ENCODE results near the gene KRT16.
"Not testable (repeated sequence)": the region's sequence is repeated elsewhere in the genome, so short reads cannot be mapped to it uniquely, and the experiment has no call there.

The KRT16 gene

DNA sequence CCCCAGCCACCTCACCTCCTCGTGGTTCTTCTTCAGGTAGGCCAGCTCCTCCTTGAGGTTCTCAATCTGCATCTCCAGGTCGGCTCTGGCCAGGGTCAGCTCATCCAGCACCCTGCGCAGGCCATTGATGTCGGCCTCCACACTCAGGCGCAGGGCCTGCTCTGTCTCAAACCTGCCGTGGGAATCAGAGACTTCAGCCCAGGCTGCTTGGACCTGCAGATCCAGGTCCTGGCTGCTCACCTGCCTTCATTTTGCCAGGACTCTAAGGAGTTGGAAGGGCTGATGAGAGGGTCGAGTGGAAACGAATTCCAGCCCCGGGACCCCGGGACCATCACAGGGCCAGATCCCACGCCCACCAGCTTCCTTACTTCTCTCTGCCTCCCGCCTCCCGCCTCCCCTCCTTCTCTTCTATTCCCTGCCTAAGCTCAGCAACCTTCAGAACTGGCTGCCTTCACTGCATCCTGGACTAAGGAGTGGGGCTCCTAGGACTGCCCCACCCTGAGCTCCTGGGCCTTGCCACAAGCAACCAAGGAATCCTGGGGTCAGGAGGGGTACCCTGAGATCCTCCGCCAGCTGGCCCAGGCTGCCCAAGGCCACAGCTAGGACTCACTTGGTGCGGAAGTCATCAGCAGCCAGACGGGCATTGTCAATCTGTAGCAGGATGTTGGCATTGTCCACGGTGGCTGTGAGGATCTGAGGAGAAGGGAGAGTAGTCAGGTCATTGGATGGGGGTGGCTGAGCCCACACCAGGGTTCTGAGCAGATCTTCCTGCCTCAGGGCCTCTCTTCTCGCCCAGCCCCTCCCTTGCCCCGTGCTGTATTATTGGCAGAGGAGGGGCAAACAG lies 10.0 kb upstream of the KRT16 start:
- not testable (repeated sequence) for H3K27me3 ChIP-seq (ENCODE audit: control insufficient read depth, insufficient read depth, low read length); H3K9ac ChIP-seq (ENCODE audit: low read length); H3K27ac ChIP-seq (ENCODE audit: low read depth, low read length); H3K36me3 ChIP-seq (ENCODE audit: control insufficient read depth, insufficient read depth, low read length); H3K4me3 ChIP-seq (ENCODE audit: low read length); H3K4me1 ChIP-seq (ENCODE audit: control insufficient read depth, insufficient read depth, low read length)

DNA sequence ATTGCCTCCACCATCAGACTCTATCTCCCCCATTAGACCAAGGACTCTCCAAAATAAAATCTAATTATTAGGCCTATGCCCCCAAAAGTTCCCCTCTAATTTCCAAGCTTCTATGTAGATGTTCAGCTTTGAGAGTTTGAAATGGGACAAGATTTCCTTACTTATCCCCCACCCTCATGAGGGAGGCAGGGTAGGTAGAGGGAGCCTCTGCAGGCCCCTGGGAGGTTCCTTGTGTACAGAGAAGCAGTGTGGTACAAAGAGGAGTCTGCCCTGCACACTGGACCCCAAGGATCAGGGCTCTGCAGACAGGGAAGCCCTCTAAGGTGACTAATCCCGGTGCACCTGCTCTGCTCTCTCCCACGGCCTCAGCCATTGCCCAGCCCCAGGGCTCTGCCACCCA lies 9.3 kb upstream of the KRT16 start:
- Histone ChIP-seq H3K9ac (ENCODE audit: low read length) (no peak overlapping the region), H3K27me3 (ENCODE audit: control insufficient read depth, insufficient read depth, low read length) (no peaks in the 10 kb centered on the region), H3K27ac (ENCODE audit: low read depth, low read length) (no peak overlapping the region), H3K36me3 (ENCODE audit: control insufficient read depth, insufficient read depth, low read length) (no peaks in the 10 kb centered on the region), H3K4me3 (ENCODE audit: low read length) (no peak overlapping the region), H3K4me1 (ENCODE audit: control insufficient read depth, insufficient read depth, low read length) (no peaks in the 10 kb centered on the region)

DNA sequence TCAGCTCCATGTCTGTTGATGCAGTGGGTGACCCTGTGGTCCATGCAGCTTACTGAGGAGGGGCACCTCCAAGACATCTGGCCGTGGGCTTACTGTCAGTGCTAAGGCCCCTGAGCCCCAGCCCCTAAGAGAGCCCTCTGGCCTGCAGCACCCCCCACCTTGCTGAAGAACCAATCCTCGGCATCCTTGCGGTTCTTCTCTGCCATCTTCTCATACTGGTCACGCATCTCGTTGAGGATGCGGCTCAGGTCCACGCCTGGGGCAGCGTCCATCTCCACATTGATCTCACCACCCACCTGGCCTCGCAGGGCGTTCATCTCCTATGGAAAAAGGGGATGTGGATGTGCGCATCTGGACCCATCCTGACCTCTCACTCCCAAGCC lies 8.9 kb upstream of the KRT16 start:
- H3K27ac ChIP-seq (ENCODE audit: low read depth, low read length); H3K27me3 ChIP-seq (ENCODE audit: control insufficient read depth, insufficient read depth, low read length); H3K4me1 ChIP-seq (ENCODE audit: control insufficient read depth, insufficient read depth, low read length); H3K9ac ChIP-seq (ENCODE audit: low read length); H3K36me3 ChIP-seq (ENCODE audit: control insufficient read depth, insufficient read depth, low read length); H3K4me3 ChIP-seq (ENCODE audit: low read length): not testable (repeated sequence)

DNA sequence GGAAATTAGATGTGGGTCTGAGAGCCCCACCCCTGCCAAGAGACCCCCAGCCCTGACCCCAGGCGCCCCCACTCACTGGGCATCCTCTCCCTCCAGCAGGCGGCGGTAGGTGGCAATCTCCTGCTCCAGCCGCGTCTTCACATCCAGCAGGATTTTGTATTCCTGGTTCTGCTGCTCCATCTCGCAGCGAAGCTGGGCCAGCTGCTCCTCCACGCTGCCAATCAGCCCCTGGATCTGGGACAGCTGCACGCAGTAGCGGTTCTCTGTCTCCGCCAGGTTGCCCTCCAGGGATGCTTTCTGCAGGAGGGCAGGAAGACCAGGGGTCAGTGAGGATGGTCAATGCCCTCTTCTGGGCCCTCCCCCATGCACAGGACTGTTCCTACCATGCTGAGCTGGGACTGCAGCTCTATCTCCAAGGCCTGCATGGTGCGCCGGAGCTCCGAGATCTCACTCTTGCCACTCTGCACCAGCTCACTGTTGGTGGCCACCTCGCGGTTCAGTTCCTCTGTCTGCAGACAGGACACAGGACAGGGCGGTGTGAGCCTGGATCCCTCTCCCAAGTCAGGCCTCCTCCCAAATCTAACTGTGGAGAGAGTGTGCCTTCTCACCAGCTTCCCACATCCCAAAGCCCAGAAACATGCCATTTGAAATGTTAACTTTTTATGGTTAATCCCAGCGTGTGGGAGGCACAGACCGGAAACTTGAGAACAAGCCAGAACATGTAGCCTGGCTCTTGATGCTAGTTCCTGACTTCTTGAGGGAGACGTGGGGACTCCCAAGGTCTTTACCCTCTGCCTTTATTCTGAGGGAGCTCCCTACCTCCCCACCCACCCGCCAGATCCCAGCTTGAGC lies 8.2 kb upstream of the KRT16 start:
- no peak overlapping the region for H3K4me3 ChIP-seq (ENCODE audit: low read length)

DNA sequence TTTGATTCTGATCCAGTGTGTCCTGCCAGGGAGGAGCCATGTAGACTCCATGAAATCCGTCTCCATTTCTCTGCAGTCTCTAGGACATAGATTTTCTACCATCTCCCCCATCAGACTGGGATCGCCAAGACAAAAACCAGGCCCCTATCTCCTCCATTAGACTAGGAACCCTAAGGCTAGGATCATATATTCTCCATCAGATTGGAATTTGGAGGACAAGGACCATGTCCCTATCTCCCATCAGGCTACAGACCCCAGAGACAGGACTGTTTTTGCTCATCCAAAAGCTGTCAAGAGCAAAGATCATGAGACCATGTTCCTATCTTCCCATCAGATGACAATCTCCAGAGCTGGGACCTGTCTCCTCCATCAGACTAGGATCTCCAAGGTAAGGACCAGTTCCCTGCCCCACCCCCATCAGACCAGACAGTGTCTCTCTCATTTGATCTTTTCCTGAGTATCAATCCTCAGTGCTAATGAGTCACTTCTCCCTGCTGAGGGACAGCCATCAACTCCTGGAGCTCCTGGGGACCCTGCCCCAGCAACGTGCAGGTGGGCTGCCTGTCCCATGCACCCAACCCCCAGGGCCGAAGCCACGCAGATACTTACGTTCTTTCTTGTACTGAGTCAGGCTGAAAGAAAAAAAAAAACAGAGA lies 7.5 kb upstream of the KRT16 start:
- H3K4me3 ChIP-seq (ENCODE audit: low read length); H3K9ac ChIP-seq (ENCODE audit: low read length); H3K36me3 ChIP-seq (ENCODE audit: control insufficient read depth, insufficient read depth, low read length); H3K27me3 ChIP-seq (ENCODE audit: control insufficient read depth, insufficient read depth, low read length); H3K4me1 ChIP-seq (ENCODE audit: control insufficient read depth, insufficient read depth, low read length); H3K27ac ChIP-seq (ENCODE audit: low read depth, low read length): not testable (repeated sequence)

More for the DNA sequence above, 8.2 kb upstream of the KRT16 start:
- no peaks in the 10 kb centered on the region for H3K36me3 ChIP-seq (ENCODE audit: control insufficient read depth, insufficient read depth, low read length)
- H3K9ac ChIP-seq (ENCODE audit: low read length): no peak overlapping the region
- no peaks in the 10 kb centered on the region for H3K27me3 ChIP-seq (ENCODE audit: control insufficient read depth, insufficient read depth, low read length)
- H3K27ac ChIP-seq (ENCODE audit: low read depth, low read length): no peak overlapping the region
- no peaks in the 10 kb centered on the region for H3K4me1 ChIP-seq (ENCODE audit: control insufficient read depth, insufficient read depth, low read length)

DNA sequence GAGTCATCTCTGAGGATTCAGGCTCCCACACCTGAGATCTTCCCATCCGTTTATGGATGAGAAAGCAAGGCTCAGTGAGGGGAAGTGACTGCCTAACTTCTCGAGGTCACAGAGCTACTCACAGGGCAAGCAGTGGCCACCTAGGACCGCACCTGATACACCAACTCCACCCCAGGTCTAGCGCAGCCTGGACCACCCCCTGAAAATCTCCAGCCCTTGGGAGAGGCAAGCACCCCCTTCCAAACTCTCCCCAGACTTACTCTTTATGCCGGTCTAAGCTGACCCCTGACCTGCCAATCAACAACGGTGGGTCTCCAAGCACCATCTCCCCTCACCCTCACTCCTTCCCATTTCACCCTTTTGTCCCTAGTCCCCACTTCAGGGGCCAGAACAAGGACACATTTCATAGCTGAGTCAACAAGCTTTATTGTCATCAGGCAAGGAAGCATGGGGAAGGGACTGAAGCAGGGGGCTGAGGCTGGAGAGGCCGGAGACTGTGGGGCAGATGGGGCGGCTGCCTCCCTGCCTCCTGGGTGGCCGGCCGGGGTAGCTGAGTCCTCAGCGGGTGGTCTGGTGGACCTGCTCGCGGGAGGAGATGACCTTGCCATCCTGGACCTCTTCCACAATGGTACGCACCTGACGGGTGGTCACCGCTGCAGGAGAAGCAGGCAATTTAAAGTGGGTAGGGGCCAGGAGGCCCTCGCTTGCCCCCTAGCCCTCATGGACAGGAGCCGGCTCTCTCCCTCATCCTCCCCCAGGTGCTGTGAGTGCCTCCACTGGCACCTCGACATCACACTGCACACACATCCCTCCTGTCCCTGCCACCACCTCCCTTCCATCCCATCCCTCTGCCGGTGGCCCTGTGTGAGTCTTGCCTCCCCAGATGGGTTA lies 6.7 kb upstream of the KRT16 start:
- H3K36me3 ChIP-seq (ENCODE audit: control insufficient read depth, insufficient read depth, low read length): no peaks in the 10 kb centered on the region
- H3K4me3 ChIP-seq (ENCODE audit: low read length): no peak overlapping the region
- no peak overlapping the region for H3K9ac ChIP-seq (ENCODE audit: low read length)
- no peak overlapping the region for H3K27ac ChIP-seq (ENCODE audit: low read depth, low read length)
- H3K27me3 ChIP-seq (ENCODE audit: control insufficient read depth, insufficient read depth, low read length): no peaks in the 10 kb centered on the region
- H3K4me1 ChIP-seq (ENCODE audit: control insufficient read depth, insufficient read depth, low read length): no peaks in the 10 kb centered on the region

DNA sequence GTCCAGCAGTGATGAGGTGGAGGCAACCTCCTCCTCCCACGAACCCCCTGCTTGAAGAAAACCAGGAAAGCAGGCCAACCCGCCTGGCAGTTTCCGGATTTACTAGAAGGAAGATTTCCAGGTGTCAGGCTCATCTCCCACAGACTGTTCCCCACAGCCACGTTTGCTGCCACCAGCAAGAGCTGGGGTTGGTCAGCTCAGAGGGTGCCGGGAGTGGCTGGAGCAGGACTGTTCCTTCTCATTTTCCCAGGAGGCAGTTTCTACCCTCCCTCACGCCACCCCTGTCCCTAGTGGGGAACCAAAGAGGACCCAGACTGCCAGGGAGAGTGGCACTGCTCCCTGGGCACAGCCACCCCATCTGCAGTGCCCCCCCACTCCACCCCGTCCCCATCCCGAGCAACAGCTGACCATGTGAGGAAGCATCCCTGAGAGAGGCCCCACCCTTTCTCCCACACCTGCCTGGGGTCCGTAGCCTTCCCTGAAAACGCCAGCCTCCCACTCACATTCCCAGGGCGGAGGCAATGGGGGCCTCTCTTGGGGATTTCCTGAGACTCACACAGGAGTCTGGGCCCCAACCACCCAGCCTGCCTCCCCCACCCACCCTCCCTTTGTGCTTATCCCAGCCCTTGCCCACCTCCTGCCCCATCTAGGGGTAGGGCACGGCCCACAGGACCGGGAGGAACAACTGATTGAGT lies 5.9 kb upstream of the KRT16 start:
- Histone ChIP-seq H3K9ac (ENCODE audit: low read length) (no peak overlapping the region), H3K27ac (ENCODE audit: low read depth, low read length) (no peak overlapping the region)

DNA sequence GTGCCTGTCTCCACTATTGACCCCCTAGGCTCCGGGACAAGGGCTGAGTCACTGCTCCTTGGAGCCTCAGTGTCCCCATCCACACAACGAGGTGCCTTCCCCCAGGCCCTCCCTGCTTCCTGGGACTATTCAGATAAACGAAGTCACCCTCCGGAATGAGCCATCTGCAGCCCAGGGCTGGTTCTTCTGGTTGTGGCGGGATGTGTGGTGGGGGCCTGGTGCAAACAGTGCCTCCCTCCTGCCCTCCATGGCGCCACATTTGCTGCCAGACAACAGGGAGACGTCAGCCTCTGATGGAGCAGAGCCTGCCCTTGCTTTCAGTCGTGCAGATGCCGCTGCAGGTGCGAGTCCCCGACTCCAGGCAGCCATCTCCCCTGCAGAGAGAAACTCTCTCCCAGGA lies 5.1 kb upstream of the KRT16 start:
- no peaks in the 10 kb centered on the region for H3K36me3 ChIP-seq (ENCODE audit: control insufficient read depth, insufficient read depth, low read length)
- H3K27me3 ChIP-seq (ENCODE audit: control insufficient read depth, insufficient read depth, low read length): no peaks in the 10 kb centered on the region
- H3K9ac ChIP-seq (ENCODE audit: low read length): no peak overlapping the region
- no peak overlapping the region for H3K27ac ChIP-seq (ENCODE audit: low read depth, low read length)
- H3K4me1 ChIP-seq (ENCODE audit: control insufficient read depth, insufficient read depth, low read length): no peaks in the 10 kb centered on the region
- H3K4me3 ChIP-seq (ENCODE audit: low read length): no peak overlapping the region

More for the DNA sequence above, 5.9 kb upstream of the KRT16 start:
- Histone ChIP-seq H3K4me1 (ENCODE audit: control insufficient read depth, insufficient read depth, low read length) (no peaks in the 10 kb centered on the region), H3K36me3 (ENCODE audit: control insufficient read depth, insufficient read depth, low read length) (no peaks in the 10 kb centered on the region), H3K27me3 (ENCODE audit: control insufficient read depth, insufficient read depth, low read length) (no peaks in the 10 kb centered on the region), H3K4me3 (ENCODE audit: low read length) (no peak overlapping the region)

DNA sequence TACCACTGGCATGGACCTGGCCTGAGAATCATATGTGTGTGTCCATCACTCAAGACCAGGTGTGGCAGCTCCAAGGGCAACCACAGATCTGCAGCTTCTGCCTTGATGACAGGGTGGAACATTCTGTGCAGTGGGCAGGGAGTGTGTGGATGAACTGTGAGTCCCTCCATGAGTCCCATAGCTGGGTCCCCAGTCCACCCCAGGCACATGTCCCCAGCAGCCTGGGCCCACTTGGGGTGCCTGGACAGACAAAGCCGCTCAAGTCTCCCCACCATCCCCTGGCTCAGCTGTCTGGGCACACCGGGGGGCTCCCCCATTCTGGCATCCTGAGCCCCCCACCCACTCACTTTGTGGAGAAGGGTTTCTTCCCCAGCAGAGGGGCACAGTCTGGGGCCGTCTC lies 4.6 kb upstream of the KRT16 start:
- H3K4me1 ChIP-seq (ENCODE audit: control insufficient read depth, insufficient read depth, low read length): no peaks in the 10 kb centered on the region
- H3K36me3 ChIP-seq (ENCODE audit: control insufficient read depth, insufficient read depth, low read length): no peaks in the 10 kb centered on the region
- H3K27me3 ChIP-seq (ENCODE audit: control insufficient read depth, insufficient read depth, low read length): no peaks in the 10 kb centered on the region
- H3K27ac ChIP-seq (ENCODE audit: low read depth, low read length): no peak overlapping the region
- H3K9ac ChIP-seq (ENCODE audit: low read length): no peak overlapping the region
- H3K4me3 ChIP-seq (ENCODE audit: low read length): no peak overlapping the region

DNA sequence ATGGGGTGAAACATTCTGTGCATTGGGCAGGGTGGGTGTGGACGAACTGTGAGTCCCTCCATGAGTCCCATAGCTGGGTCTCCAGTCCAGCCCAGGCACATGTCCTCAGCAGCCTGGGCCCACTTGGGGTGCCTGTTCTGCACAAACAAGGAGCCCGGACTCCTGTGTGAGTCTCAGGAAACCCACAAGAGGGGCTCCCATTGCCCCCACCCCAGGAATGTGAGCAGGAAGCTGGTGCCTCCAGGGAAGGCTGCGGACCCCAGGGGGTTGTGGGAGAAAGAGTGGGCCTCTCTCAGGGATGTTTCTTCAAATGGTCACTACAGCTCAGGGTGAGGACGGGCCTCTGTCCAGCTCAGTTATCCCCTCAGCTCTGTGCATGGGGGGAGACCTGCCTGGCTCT lies 3.9 kb upstream of the KRT16 start:
- not testable (repeated sequence) for H3K4me3 ChIP-seq (ENCODE audit: low read length); H3K27ac ChIP-seq (ENCODE audit: low read depth, low read length); H3K4me1 ChIP-seq (ENCODE audit: control insufficient read depth, insufficient read depth, low read length); H3K27me3 ChIP-seq (ENCODE audit: control insufficient read depth, insufficient read depth, low read length); H3K36me3 ChIP-seq (ENCODE audit: control insufficient read depth, insufficient read depth, low read length); H3K9ac ChIP-seq (ENCODE audit: low read length)

DNA sequence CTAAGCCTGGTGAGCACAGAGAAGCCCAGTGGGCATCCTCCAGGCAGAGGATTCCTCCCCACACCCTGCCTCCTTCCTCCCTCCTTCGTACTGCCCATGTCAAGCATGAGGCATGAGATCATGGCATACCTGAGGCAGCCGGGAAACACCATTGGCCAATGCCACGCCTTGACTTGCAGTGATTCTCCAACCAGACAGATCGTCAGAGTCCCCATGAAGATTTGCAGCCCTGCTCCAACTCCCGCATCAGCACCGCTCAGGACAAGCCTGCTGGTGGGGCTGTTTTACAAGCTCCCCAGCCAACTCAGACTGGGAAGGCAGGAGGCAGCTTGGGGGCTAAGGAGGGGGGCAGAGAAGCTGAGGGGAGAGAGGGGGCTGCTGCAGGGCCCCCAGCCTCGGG lies 2.9 kb upstream of the KRT16 start:
- Histone ChIP-seq H3K4me3 (ENCODE audit: low read length) (no peak overlapping the region), H3K27ac (ENCODE audit: low read depth, low read length) (no peak overlapping the region), H3K27me3 (ENCODE audit: control insufficient read depth, insufficient read depth, low read length) (no peaks in the 10 kb centered on the region), H3K36me3 (ENCODE audit: control insufficient read depth, insufficient read depth, low read length) (no peaks in the 10 kb centered on the region), H3K4me1 (ENCODE audit: control insufficient read depth, insufficient read depth, low read length) (no peaks in the 10 kb centered on the region), H3K9ac (ENCODE audit: low read length) (no peak overlapping the region)
